DND-41 (cell line): Measurements from ENCODE around the gene PLCD3.

ENCODE experiments used
- ATAC-seq: fragments of 200-7000 bp; cut with Tn5 transposase; 3 replicates; pipeline ENCODE4 v1.9.1; 2021; ENCODE audit warnings: low read depth; ENCODE audit not compliant: insufficient read depth
- DNase-seq: peaks from one replicate; pipeline ENCODE4 v3.0.0-alpha.2; 2020
- H2AFZ ChIP-seq: 2 replicates; pipeline ENCODE4 v1.6.0; 2012; ENCODE audit warnings: low read depth, low read length
- H3K27ac ChIP-seq: 2 replicates; pipeline ENCODE4 v1.5.1; 2012; ENCODE audit warnings: low read length, inconsistent platforms
- H3K27me3 ChIP-seq: fragments of 200-600 bp; sonication (generic); 2 replicates; pipeline ENCODE4 v1.6.0; 2012; ENCODE audit warnings: low read length, mild to moderate bottlenecking, inconsistent platforms; ENCODE audit not compliant: insufficient read depth, poor library complexity
- H3K36me3 ChIP-seq: 2 replicates; pipeline ENCODE4 v1.5.1; 2012; ENCODE audit warnings: low read length, inconsistent platforms; ENCODE audit not compliant: insufficient read depth
- H3K4me1 ChIP-seq: 2 replicates; pipeline ENCODE4 v1.5.1; 2012; ENCODE audit warnings: mild to moderate bottlenecking, low read length; ENCODE audit not compliant: insufficient read depth
- H3K4me2 ChIP-seq: 2 replicates; pipeline ENCODE4 v1.6.0; 2012; ENCODE audit warnings: mild to moderate bottlenecking, moderate library complexity, low read length, inconsistent platforms; ENCODE audit not compliant: insufficient read depth
- H3K4me3 ChIP-seq, 2 experiments: fragments of 200-600 bp in 1 of 2; shearing (Covaris generic) in 1 of 2; 2 replicates each; pipeline ENCODE4 v1.5.1; 2012 to 2016; ENCODE audit warnings: inconsistent platforms in 2 of 2, low read length in 2 of 2, mild to moderate bottlenecking in 2 of 2, low read depth in 1 of 2, moderate library complexity in 1 of 2
- H3K79me2 ChIP-seq: 2 replicates; pipeline ENCODE4 v1.6.0; 2012; ENCODE audit warnings: low read length, inconsistent platforms; ENCODE audit not compliant: insufficient read depth
- H3K9ac ChIP-seq: 2 replicates; pipeline ENCODE4 v1.6.0; 2012; ENCODE audit warnings: low read depth, mild to moderate bottlenecking, inconsistent platforms, low read length, moderate library complexity
- H3K9me3 ChIP-seq: 2 replicates; pipeline ENCODE4 v1.5.1; 2012; ENCODE audit warnings: low read length, moderate library complexity, mild to moderate bottlenecking, inconsistent platforms; ENCODE audit not compliant: insufficient read depth, severe bottlenecking
- H4K20me1 ChIP-seq: 2 replicates; pipeline ENCODE4 v1.6.0; 2012; ENCODE audit warnings: low read length; ENCODE audit not compliant: insufficient read depth
- EZH2 ChIP-seq: IDR thresholded peaks from 3 replicates; pipeline ENCODE4 v1.6.1; 2012; ENCODE audit warnings: borderline replicate concordance, low read depth, mild to moderate bottlenecking, moderate library complexity, low read length, inconsistent platforms; ENCODE audit not compliant: severe bottlenecking
- TF ChIP-seq, protein P1 (sequence below): IDR thresholded peaks from 2 replicates; pipeline ENCODE4 v1.5.1; 2012; ENCODE audit warnings: borderline replicate concordance, low read length, moderate library complexity, mild to moderate bottlenecking; ENCODE audit not compliant: poor library complexity, severe bottlenecking; ENCODE audit errors: extremely low read depth

Gene PLCD3

DNA sequence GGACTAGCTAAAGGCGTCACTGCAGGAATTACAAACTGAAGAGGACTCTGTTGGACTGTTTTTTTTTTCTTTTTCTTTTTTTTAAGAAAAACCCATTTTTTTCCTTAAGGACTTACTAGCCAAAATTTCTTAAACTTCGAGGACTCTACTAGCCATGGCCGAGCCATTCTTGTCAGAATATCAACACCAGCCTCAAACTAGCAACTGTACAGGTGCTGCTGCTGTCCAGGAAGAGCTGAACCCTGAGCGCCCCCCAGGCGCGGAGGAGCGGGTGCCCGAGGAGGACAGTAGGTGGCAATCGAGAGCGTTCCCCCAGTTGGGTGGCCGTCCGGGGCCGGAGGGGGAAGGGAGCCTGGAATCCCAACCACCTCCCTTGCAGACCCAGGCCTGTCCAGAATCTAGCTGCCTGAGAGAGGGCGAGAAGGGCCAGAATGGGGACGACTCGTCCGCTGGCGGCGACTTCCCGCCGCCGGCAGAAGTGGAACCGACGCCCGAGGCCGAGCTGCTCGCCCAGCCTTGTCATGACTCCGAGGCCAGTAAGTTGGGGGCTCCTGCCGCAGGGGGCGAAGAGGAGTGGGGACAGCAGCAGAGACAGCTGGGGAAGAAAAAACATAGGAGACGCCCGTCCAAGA lies 16.8 kb upstream of the PLCD3 start:
- peak; percentile 44 for ATAC-seq
- peak overlapping the region; percentile 88 for H3K27ac ChIP-seq

DNA sequence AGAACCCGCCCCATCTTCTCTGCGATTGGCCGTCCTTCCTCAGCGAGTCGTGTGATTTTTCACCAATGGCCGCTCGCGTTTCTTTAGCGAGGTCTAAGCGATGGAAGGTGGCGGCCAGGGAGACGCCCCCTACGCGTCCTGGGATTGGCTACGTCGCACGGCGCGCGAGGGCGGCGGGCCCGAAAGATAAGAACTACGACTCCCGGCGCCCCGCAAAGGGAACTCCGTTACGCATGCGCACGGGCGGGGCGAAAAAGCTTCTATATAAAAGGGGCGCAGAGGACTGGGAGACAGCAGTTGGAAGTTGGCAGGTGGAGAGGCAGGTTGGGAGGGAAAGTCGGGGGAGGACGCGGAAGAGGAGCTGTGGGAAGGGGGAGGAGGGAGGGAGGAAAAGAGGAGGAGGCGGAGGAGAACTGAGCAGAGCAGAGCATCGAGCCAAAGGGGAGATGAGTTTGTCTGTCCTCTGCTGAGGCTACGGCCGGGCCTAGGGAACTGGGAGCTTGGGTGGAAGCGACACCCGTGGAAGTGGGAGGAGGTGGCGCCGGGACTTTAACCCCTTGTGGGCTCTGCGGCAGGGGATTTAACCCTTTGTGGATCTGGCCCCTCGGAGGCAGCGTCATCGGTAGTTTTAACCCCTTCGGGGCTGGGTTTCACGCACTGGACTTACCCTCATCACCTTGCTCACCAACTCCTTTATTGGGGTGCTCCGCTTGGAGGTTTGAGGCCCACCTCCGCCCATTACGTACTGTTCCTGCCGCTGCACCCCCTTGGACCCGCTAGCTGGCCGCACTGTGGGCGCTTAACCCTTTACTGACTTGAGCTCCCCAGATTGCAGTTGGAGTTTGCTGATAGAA lies 16.1 kb upstream of the PLCD3 start, which contains the start of gene HEXIM1:
HEXIM1 (plus strand) TSS at position 293 of the 854 bp plus-strand sequence. CDS start 716 bp downstream, outside the sequence.
- DNase-seq (peak; percentile 99), ATAC-seq (peak; percentile 81)
- Histone ChIP-seq H3K4me3 (peak within 1 kb of the TSS; percentile 82 to 86), H3K79me2 (peaks cover 50% of the 10 kb centered on the region), H3K9me3 (no peaks in the 10 kb centered on the region), H2AFZ (peak within 1 kb of the TSS; percentile 91), H3K36me3 (no peaks in the 10 kb centered on the region; the same call in 1 of the 2 replicates), H3K4me1 (peaks cover 38% of the 10 kb centered on the region), H3K27me3 (no peaks in the 10 kb centered on the region), H3K27ac (peak within 1 kb of the TSS; percentile 99), H3K4me2 (peak within 1 kb of the TSS; percentile 94), H3K9ac (peak within 1 kb of the TSS; percentile 96), H4K20me1 (peaks cover 22% of the 10 kb centered on the region; the same call in 1 of the 2 replicates)
- TF ChIP-seq EZH2, result no peak
- TF ChIP-seq, protein P1, sequence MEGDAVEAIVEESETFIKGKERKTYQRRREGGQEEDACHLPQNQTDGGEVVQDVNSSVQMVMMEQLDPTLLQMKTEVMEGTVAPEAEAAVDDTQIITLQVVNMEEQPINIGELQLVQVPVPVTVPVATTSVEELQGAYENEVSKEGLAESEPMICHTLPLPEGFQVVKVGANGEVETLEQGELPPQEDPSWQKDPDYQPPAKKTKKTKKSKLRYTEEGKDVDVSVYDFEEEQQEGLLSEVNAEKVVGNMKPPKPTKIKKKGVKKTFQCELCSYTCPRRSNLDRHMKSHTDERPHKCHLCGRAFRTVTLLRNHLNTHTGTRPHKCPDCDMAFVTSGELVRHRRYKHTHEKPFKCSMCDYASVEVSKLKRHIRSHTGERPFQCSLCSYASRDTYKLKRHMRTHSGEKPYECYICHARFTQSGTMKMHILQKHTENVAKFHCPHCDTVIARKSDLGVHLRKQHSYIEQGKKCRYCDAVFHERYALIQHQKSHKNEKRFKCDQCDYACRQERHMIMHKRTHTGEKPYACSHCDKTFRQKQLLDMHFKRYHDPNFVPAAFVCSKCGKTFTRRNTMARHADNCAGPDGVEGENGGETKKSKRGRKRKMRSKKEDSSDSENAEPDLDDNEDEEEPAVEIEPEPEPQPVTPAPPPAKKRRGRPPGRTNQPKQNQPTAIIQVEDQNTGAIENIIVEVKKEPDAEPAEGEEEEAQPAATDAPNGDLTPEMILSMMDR, result no peak

More for the DNA sequence above, 16.8 kb upstream of the PLCD3 start:
- DNase-seq, result peak; percentile 86
- no peaks in the 10 kb centered on the region for H3K9me3 ChIP-seq
- H3K4me1 ChIP-seq, result peaks cover 38% of the 10 kb centered on the region
- no peaks in the 10 kb centered on the region; the same call in 1 of the 2 replicates for H3K36me3 ChIP-seq
- H4K20me1 ChIP-seq, result peaks cover 22% of the 10 kb centered on the region; the same call in 1 of the 2 replicates
- H3K9ac ChIP-seq, result peak overlapping the region; percentile 73
- no peaks in the 10 kb centered on the region for H3K27me3 ChIP-seq
- peak overlapping the region; percentile 91 for H3K4me2 ChIP-seq
- peak overlapping the region; percentile 66 for H2AFZ ChIP-seq
- peak overlapping the region; percentile 72 to 86 for H3K4me3 ChIP-seq
- TF ChIP-seq EZH2, result no peak
- TF ChIP-seq, protein P1, result peak; percentile 95
- peaks cover 52% of the 10 kb centered on the region for H3K79me2 ChIP-seq

DNA sequence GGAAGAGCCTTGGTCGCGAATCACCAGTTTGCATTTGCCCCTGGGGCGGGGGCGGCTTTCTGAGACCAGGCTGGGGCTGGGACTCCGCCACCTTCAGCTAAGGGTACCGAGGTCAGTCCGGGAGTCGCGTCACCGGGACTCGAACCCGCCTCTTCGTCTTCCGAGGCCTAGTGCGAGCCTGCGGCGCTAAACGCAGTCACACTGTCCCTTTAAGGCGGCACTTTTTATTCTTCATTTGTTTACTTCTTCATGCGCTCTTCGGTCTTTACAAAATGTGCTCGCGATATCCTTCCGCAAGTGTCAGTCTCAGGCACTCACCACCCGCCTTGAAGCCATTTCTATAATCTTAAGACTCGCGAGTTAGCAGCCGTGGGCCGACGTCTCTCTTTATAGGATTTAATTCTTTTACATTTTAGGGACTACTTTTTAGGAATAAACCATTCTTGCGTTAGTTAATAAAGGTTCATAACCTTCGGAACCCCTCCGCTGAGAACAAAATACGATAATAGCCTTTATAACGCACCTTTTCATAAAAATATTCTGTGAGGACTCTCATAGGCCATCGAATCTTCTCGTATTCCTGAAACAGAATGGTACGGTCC lies 15.4 kb upstream of the PLCD3 start:
- peaks cover 38% of the 10 kb centered on the region for H3K4me1 ChIP-seq
- H4K20me1 ChIP-seq, result peaks cover 22% of the 10 kb centered on the region; the same call in 1 of the 2 replicates
- H3K79me2 ChIP-seq, result peaks cover 47% of the 10 kb centered on the region
- peak overlapping the region; percentile 91 for H2AFZ ChIP-seq
- H3K4me3 ChIP-seq, result peak overlapping the region; percentile 82 to 83
- H3K27me3 ChIP-seq, result no peaks in the 10 kb centered on the region
- TF ChIP-seq, protein P1, result no peak
- TF ChIP-seq EZH2, result no peak
- H3K36me3 ChIP-seq, result no peaks in the 10 kb centered on the region; the same call in 1 of the 2 replicates
- DNase-seq, result peak; percentile 87
- peak overlapping the region; percentile 99 for H3K27ac ChIP-seq
- H3K4me2 ChIP-seq, result peak overlapping the region; percentile 94
- no peaks in the 10 kb centered on the region for H3K9me3 ChIP-seq
- peak; percentile 41 for ATAC-seq
- peak overlapping the region; percentile 96 for H3K9ac ChIP-seq
